GM10847 (cell line): Measurements from ENCODE around the gene ITPRIPL2.

Experiments
- POLR2A ChIP-seq: IDR thresholded peaks from 2 replicates; pipeline ENCODE4 v1.6.1; 2011; ENCODE audit not compliant: insufficient read length; ENCODE audit errors: extremely low read depth

ITPRIPL2 gene

GRCh38 chr16:19106625-19107020 lies 7.1 kb upstream of the ITPRIPL2 start:
- no peak for TF ChIP-seq POLR2A

- no peak for TF ChIP-seq POLR2A
Measured at GRCh38 chr16:19108409-19109287, 5.1 kb upstream of the ITPRIPL2 start.

GRCh38 chr16:19109288-19109664 lies 4.5 kb upstream of the ITPRIPL2 start:
- TF ChIP-seq POLR2A: no peak

DNA sequence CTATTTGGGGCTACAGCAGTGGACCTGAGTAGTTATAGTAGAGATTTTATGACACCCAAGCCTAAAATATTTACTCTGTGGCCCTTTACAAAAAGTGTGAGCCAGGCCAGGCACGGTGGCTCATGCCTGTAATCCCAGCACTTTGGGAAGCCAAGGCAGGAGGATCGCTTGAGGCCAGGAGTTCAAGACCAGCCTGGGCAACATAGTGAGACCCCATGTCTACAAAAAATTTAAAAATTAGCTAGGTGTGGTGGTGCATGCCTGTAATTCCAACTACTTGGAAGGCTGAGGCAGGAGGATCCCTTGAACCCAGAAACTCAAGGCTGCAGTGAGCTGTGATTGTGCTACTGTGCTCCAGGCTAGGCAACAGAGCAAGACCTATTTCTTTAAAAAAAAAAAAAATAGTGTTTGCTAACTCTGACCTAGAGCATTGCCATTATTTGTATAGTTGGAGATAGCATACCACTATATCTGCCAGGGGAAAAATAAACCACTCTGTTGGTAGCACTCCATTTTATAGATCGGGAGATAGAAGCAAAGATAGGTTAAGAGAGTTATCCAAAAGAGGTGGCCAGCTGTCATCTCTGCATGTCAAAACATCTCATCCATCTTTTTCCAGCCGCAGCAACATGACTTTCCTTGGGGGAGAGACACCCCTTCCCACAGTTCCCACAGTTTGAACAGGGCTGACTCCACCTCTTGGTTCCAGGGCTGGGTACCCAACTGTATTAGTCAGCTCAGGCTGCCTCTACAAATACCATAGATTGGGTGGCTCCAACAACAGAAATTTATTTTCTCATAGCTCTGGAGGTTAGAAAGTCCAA lies 3.0 kb upstream of the ITPRIPL2 start:
- no peak for TF ChIP-seq POLR2A

DNA sequence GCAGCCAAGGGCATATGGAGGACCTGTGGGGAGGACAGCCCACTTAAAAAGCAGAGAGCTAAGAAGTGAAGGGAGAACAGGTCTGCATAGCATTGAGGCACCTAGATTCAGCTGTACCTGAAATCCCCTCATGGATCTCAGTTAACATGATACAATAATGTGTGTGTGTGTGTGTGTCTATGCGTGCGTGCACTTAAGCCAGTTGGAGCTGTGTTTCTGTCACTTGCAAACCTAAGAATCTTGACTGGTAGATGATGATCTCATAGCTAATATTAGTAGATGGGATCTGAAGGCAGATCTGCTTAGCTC lies 1.7 kb upstream of the ITPRIPL2 start:
- no peak for TF ChIP-seq POLR2A

DNA sequence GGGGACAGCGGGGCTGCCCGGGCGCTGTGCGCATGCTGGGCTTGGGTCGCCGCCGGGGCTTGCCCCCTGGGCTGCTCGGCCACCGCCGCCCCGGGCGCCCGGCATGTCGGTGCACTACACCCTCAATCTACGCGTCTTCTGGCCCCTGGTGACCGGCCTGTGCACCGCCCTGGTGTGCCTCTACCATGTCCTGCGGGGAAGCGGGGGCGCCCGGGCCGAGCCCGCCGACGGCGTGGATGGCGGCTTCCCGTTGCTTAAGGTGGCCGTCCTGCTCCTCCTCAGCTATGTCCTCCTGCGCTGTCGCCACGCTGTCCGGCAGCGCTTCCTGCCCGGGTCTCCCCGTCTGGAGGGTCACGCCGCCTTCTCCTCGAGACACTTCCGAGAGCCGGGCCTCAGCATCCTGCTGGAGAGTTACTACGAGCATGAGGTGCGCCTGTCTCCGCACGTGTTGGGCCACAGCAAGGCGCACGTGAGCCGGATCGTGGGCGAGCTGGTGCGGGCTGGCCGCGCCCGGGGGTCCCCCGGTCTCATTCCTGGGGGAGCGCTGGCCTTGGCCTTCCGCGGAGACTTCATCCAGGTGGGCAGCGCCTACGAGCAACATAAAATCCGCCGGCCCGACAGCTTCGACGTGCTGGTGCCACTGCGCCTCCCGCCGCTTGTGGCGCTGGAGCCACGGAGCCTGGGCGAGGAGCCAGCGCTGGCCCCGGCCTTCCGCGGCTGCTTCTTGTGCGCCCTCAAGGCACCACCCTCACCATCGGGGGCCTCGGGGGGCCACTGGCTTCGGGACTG lies 789 bp downstream of the ITPRIPL2 start:
- no peak for TF ChIP-seq POLR2A

- TF ChIP-seq POLR2A: no peak
Measured at GRCh38 chr16:19115148-19116021, 1.6 kb downstream of the ITPRIPL2 start.

DNA sequence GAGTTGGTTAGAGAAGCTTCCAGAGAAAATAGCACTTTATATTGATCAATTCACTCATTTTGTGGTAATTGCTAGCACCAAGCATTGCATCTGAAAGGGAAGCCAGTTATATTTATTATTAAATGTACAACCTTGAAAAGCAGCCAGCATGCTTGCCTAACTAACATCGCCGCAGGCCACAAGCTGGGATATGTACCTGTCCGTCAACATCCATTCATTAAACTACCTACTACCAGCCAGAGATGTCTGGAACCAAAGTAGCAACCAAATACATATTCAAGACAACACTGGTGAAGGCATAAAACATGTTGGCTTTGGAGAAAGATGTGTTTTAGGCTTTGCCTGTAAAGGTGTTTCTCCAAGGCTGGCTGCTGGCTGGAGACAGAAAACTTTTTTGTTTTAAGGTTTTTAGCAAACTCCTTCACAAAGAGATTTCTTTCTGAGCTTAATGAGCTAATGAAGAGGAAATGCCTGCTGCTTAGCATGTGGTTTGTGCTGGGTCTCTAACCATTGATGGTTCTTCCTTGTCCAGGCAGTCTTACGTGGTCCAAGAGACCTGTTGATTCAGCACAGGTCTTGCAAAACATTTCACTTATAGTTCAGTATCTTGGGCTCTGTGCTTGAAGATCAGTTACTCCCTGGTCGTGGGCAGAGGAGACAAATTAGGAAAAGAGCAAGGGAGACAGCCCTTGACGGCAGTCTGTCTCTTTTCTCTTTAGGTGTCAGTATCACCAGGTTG lies 3.1 kb downstream of the ITPRIPL2 start:
- TF ChIP-seq POLR2A: no peak

GRCh38 chr16:19118938-19119431 lies 5.2 kb downstream of the ITPRIPL2 start:
- no peak for TF ChIP-seq POLR2A

- no peak for TF ChIP-seq POLR2A
Measured at GRCh38 chr16:19119564-19119963, 5.8 kb downstream of the ITPRIPL2 start.

DNA sequence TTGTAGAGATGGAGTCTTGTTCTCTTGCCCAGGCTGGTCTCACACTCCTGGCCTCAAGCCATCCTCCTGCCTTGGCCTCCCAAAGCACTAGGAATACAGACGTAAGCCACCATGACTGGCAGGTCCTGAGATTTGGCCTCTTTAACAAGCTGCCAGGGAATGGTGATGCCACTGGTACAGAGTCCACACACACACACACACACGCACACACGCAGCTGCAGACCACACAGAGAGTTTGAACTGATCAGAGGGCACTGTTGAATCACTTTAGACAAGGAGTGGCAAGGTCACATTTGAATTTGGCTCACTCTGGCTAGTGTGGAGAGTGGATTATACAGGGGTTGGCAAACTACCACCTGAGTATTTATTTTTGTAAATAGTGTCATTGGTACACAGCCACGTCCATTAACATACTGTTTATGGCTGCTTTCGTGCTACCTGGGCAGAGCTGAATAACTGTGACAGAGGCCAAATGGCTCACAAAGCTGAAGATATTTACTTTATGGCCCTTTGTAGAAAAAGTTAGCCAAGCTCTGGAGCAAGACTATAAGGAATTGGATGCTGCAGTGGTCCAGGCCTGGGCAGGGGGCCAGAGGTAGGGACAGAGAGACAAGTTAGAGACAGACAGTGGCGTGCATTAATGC lies 9.9 kb downstream of the ITPRIPL2 start:
- no peak for TF ChIP-seq POLR2A

DNA sequence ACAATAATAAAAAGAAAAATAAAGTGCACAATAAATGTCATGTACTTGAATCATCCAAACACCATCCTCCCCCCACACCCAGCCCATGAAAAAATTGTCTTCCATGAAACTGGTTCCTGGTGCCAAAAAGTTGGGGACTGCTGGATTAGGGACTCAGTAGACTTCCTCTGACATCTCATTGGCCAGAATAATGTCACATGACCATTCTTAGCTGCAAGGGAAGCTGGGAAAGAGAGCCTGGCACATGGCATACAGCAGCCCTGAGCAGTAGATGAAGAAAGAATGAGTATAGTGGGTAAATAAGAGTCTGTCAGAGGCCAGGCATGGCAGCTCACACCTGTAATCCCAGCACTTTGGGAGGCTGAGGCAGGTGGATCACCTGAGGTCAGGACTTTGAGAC lies 12.5 kb downstream of the ITPRIPL2 start:
- TF ChIP-seq POLR2A: no peak

GRCh38 chr16:19127205-19127604 lies 13.4 kb downstream of the ITPRIPL2 start:
- TF ChIP-seq POLR2A: no peak
